ENCODE measurements around the gene WDFY4. TPM values are rescaled to one million over a fixed set of nuclear protein-coding genes. Genes with fewer than 3 reads are reported as not detected.

WDFY4 gene
- total RNA-seq, 1 experiment from 2014 or later, result 0.22 TPM

DNA sequence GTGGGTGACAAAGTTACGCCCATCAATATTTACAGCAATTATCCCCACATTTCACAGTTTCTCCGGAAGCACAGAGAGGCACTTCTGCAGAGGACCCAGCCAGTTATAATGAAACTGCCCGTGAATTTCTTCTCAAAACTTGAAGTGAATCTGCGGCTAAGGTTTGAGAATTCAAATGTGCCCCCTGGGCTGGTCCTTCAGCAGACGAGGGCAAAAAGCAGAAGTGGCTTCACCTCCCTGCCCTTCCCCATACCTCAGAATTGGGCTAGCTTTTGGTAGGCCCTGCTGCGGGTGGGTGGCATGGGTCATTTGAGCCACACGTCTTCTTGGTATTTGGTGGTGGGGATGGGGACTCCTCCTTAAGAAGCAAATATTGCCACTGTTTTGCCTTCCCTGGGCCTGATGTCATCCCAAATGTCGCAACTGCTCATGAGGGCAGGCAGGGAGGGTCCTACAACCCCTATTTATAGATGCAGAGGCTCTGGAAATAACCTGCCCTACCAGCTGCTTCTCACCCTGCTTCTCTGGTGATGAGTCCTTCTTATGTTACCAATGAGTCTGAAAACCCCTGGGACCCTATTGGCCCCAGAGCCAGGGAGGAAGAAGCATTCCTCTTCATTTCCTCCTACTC lies 16.6 kb upstream of the WDFY4 start:
- H3K9ac ChIP-seq (ENCODE audit: low read length), result no peak overlapping the region
- H3K9me2 ChIP-seq (ENCODE audit: insufficient read depth), result no peaks in the 10 kb centered on the region
- H3K36me3 ChIP-seq (ENCODE audit: control insufficient read depth in 1 of 2, insufficient read depth in 2 of 2, low read length in 2 of 2), result no peaks in the 10 kb centered on the region
- no peaks in the 10 kb centered on the region for H4K20me1 ChIP-seq (ENCODE audit: insufficient read depth)
- no peak for ATAC-seq
- H2AFZ ChIP-seq (ENCODE audit: low read depth, low read length, poor library complexity, severe bottlenecking), result no peak overlapping the region
- CTCF ChIA-PET, result no interaction called here
- H3K79me2 ChIP-seq (ENCODE audit: insufficient read depth, low read length), result no peaks in the 10 kb centered on the region
- POLR2A ChIA-PET, result no interaction called here
- no peak overlapping the region for H3K4me2 ChIP-seq (ENCODE audit: low read length)
- no peaks in the 10 kb centered on the region for H3K9me3 ChIP-seq (ENCODE audit: control insufficient read depth in 1 of 2, insufficient read depth in 1 of 2, low read depth in 1 of 2, low read length in 2 of 2)
- H3K4me3 ChIP-seq (replicated peaks in 1 of 2; ENCODE audit: low read depth in 1 of 2, low read length in 2 of 2), result no peak overlapping the region
- H3K27ac ChIP-seq (ENCODE audit: low read depth, low read length), result no peak overlapping the region
- no peaks in the 10 kb centered on the region for H3K4me1 ChIP-seq (ENCODE audit: control insufficient read depth in 1 of 2, insufficient read depth in 2 of 2, low read length in 2 of 2)
- TF ChIP-seq SRF (IDR thresholded peaks at IDR 0.05; ENCODE audit: low read depth) (no peak), EGR1 (IDR thresholded peaks at IDR 0.05; ENCODE audit: low read depth) (no peak)
- TF ChIP-seq, protein P1, sequence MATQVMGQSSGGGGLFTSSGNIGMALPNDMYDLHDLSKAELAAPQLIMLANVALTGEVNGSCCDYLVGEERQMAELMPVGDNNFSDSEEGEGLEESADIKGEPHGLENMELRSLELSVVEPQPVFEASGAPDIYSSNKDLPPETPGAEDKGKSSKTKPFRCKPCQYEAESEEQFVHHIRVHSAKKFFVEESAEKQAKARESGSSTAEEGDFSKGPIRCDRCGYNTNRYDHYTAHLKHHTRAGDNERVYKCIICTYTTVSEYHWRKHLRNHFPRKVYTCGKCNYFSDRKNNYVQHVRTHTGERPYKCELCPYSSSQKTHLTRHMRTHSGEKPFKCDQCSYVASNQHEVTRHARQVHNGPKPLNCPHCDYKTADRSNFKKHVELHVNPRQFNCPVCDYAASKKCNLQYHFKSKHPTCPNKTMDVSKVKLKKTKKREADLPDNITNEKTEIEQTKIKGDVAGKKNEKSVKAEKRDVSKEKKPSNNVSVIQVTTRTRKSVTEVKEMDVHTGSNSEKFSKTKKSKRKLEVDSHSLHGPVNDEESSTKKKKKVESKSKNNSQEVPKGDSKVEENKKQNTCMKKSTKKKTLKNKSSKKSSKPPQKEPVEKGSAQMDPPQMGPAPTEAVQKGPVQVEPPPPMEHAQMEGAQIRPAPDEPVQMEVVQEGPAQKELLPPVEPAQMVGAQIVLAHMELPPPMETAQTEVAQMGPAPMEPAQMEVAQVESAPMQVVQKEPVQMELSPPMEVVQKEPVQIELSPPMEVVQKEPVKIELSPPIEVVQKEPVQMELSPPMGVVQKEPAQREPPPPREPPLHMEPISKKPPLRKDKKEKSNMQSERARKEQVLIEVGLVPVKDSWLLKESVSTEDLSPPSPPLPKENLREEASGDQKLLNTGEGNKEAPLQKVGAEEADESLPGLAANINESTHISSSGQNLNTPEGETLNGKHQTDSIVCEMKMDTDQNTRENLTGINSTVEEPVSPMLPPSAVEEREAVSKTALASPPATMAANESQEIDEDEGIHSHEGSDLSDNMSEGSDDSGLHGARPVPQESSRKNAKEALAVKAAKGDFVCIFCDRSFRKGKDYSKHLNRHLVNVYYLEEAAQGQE (IDR thresholded peaks at IDR 0.05; ENCODE audit: low read depth), result no peak
- intact Hi-C loops (cut with micrococcal nuclease), result no loop called here
- no TSS peak for BruUV-seq (replicated peaks)
- peaks cover 4% of the 10 kb centered on the region; the same call in 1 of the 2 replicates for H3K27me3 ChIP-seq (ENCODE audit: insufficient read depth, low read length)
- RAD21 ChIA-PET (ENCODE audit: low non-redundant PET in 1 of 2, low total read pairs in 2 of 2, uncharacterized antibody in 2 of 2, unreplicated experiment in 2 of 2), result no interaction called here
- DNase-seq (ENCODE audit: low read depth, low spot score), result no peak
